Testis (tissue), 2 donors: ENCODE results near the gene SZT2.

Experiments used
- CTCF ChIP-seq, 3 experiments: fragments of 450-650 bp in 2 of 3; fragments of 200-600 bp in 1 of 3; sonication (generic) in 1 of 3; IDR thresholded peaks; one replicate each; pipeline ENCODE4 v1.5.1; 2016 to 2019; ENCODE audit warnings: antibody characterized with exemption in 3 of 3, mild to moderate bottlenecking in 2 of 3, moderate library complexity in 1 of 3
- POLR2A ChIP-seq: fragments of 450-650 bp; IDR thresholded peaks from one replicate; pipeline ENCODE4 v1.6.1; 2017; ENCODE audit warnings: antibody characterized with exemption, mild to moderate bottlenecking, moderate library complexity

DNA sequence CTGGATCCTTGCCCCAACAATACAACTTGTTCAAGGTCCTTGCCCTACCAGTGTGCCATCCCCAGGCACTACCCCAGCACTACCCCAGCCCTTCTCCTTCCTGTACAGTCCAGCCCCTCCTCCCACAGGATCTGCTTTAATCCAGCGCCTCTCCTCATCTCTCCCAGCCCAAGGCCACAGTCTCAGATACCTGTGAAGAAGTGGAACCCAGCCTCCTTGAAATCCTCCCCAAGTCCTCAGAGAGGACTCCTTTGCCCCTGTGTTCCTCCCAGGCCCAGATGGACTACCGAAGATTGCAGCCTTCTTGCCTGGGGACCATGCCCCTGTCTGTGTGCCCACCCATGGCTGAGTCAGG is 37.4 kb upstream of the SZT2 start:
- no peak for TF ChIP-seq POLR2A
- no peak for TF ChIP-seq CTCF (IDR thresholded peaks at IDR 0.05)
